Lower leg skin (tissue), 3 donors: Measurements from ENCODE around the gene CEACAM3.

Experiments used
- POLR2A ChIP-seq, 2 donors: fragments of 450-650 bp; IDR thresholded peaks; one replicate each; pipeline ENCODE4 v1.6.1; 2016 to 2017; ENCODE audit warnings: antibody characterized with exemption in 2 of 2, mild to moderate bottlenecking in 1 of 2, moderate library complexity in 1 of 2
- TF ChIP-seq, protein P1 (sequence below), 3 donors: fragments of 450-650 bp; IDR thresholded peaks; one replicate each; pipeline ENCODE4 v1.5.1; 2016; ENCODE audit warnings: antibody characterized with exemption in 3 of 3, mild to moderate bottlenecking in 3 of 3, moderate library complexity in 2 of 3

GRCh38 chr19:41792513-41793413 lies 3.6 kb upstream of the CEACAM3 start:
- no peak for TF ChIP-seq POLR2A (IDR thresholded peaks at IDR 0.05)
- TF ChIP-seq, protein P1, sequence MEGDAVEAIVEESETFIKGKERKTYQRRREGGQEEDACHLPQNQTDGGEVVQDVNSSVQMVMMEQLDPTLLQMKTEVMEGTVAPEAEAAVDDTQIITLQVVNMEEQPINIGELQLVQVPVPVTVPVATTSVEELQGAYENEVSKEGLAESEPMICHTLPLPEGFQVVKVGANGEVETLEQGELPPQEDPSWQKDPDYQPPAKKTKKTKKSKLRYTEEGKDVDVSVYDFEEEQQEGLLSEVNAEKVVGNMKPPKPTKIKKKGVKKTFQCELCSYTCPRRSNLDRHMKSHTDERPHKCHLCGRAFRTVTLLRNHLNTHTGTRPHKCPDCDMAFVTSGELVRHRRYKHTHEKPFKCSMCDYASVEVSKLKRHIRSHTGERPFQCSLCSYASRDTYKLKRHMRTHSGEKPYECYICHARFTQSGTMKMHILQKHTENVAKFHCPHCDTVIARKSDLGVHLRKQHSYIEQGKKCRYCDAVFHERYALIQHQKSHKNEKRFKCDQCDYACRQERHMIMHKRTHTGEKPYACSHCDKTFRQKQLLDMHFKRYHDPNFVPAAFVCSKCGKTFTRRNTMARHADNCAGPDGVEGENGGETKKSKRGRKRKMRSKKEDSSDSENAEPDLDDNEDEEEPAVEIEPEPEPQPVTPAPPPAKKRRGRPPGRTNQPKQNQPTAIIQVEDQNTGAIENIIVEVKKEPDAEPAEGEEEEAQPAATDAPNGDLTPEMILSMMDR (IDR thresholded peaks at IDR 0.05): no peak
